Neuronal stem cell (in vitro differentiated cells): ENCODE results near the gene CCDC9.
A peak's percentile ranks its signal among the peaks of the same experiment; 100 is the strongest.
"Not testable (repeated sequence)": the region's sequence is repeated elsewhere in the genome, so short reads cannot be mapped to it uniquely, and the experiment has no call there.

Source experiments
- DNase-seq: peaks from one replicate; pipeline ENCODE4 v3.0.0-alpha.2; 2013; ENCODE audit warnings: low spot score
- H2AFZ ChIP-seq: one replicate; pipeline ENCODE4 v1.6.1; 2013; ENCODE audit warnings: mild to moderate bottlenecking, low read length, inconsistent platforms
- H2AK5ac ChIP-seq: 2 replicates; pipeline ENCODE4 v1.6.1; 2013; ENCODE audit warnings: low read depth, mild to moderate bottlenecking, inconsistent platforms, low read length, moderate library complexity, mixed read lengths
- H2BK120ac ChIP-seq: 2 replicates; pipeline ENCODE4 v1.6.1; 2013; ENCODE audit warnings: low read depth, mild to moderate bottlenecking, inconsistent platforms, low read length, moderate library complexity, mixed read lengths
- H2BK12ac ChIP-seq: one replicate; pipeline ENCODE4 v1.6.1; 2013; ENCODE audit warnings: low read length, inconsistent platforms
- H2BK15ac ChIP-seq: 2 replicates; pipeline ENCODE4 v1.6.1; 2013; ENCODE audit warnings: mild to moderate bottlenecking, low read length, inconsistent platforms, mixed read lengths
- H2BK5ac ChIP-seq: one replicate; pipeline ENCODE4 v1.6.1; 2013; ENCODE audit warnings: inconsistent platforms, mild to moderate bottlenecking, low read length, moderate library complexity
- H3K14ac ChIP-seq: one replicate; pipeline ENCODE4 v1.6.1; 2013; ENCODE audit warnings: low read length, inconsistent platforms
- H3K18ac ChIP-seq: 2 replicates; pipeline ENCODE4 v1.6.1; 2013; ENCODE audit warnings: low read length, inconsistent platforms
- H3K23ac ChIP-seq: 2 replicates; pipeline ENCODE4 v1.6.1; 2013; ENCODE audit warnings: low read depth, mild to moderate bottlenecking, mixed read lengths, low read length, inconsistent platforms; ENCODE audit not compliant: poor library complexity
- H3K27ac ChIP-seq: replicated peaks from 3 replicates; pipeline ENCODE4 v1.5.1; 2013; ENCODE audit warnings: low read length, inconsistent platforms
- H3K27me3 ChIP-seq, 3 experiments: 2 replicates each; pipeline ENCODE4 v1.6.1; 2013; ENCODE audit warnings: low read length in 3 of 3, mild to moderate bottlenecking in 2 of 3, inconsistent platforms in 1 of 3, low read depth in 1 of 3, mixed read lengths in 1 of 3, moderate library complexity in 1 of 3; ENCODE audit not compliant: control insufficient read depth in 3 of 3, insufficient read depth in 3 of 3
- H3K36me3 ChIP-seq, 2 donors: replicated peaks in 1 of 2; 2 replicates each; pipeline ENCODE4 v1.6.1; 2013; ENCODE audit warnings: low read length in 2 of 2; ENCODE audit not compliant: control insufficient read depth in 2 of 2, insufficient read depth in 2 of 2
- H3K4ac ChIP-seq: 2 replicates; pipeline ENCODE4 v1.6.1; 2013; ENCODE audit warnings: inconsistent platforms, mild to moderate bottlenecking, low read length, moderate library complexity
- H3K4me1 ChIP-seq, 2 donors: 1 replicate in 1 of 2; 2 replicates in 1 of 2; pipeline ENCODE4 v1.6.1; 2013; ENCODE audit warnings: low read length in 2 of 2, low read depth in 1 of 2; ENCODE audit not compliant: control insufficient read depth in 2 of 2, insufficient read depth in 1 of 2
- H3K4me2 ChIP-seq: one replicate; pipeline ENCODE4 v1.6.1; 2013; ENCODE audit warnings: mild to moderate bottlenecking, low read length, inconsistent platforms; ENCODE audit not compliant: insufficient read depth, poor library complexity, severe bottlenecking
- H3K4me3 ChIP-seq, 2 donors: 2 replicates each; pipeline ENCODE4 v1.5.1; 2013; ENCODE audit warnings: low read length in 2 of 2, mild to moderate bottlenecking in 2 of 2, inconsistent platforms in 1 of 2, moderate library complexity in 1 of 2
- H3K79me1 ChIP-seq: one replicate; pipeline ENCODE4 v1.6.1; 2013; ENCODE audit warnings: low read depth, mild to moderate bottlenecking, inconsistent platforms, low read length, moderate library complexity
- H3K9ac ChIP-seq: one replicate; pipeline ENCODE4 v1.6.1; 2013; ENCODE audit warnings: mild to moderate bottlenecking, low read depth, low read length, inconsistent platforms; ENCODE audit not compliant: poor library complexity
- H3K9me3 ChIP-seq, 2 donors: replicated peaks in 1 of 2; 2 replicates each; pipeline versions ENCODE3 to v1.6.1; 2013; ENCODE audit warnings: low read length in 2 of 2, mild to moderate bottlenecking in 2 of 2, inconsistent platforms in 1 of 2, low read depth in 1 of 2, mixed read lengths in 1 of 2, moderate library complexity in 1 of 2; ENCODE audit not compliant: control insufficient read depth in 2 of 2, insufficient read depth in 1 of 2
- H4K8ac ChIP-seq: one replicate; pipeline ENCODE4 v1.6.1; 2013; ENCODE audit warnings: low read depth, mild to moderate bottlenecking, inconsistent platforms, low read length, moderate library complexity
- H4K91ac ChIP-seq: one replicate; pipeline ENCODE4 v1.6.1; 2013; ENCODE audit warnings: low read length, low read depth, mild to moderate bottlenecking, inconsistent platforms; ENCODE audit not compliant: poor library complexity
- WGBS, 2 donors: extraction: QIAGEN DNeasy Blood & Tissue Kit; methylation state at CpG; one replicate each; pipeline ENCODE4 v1.1.7; 2013; ENCODE audit warnings: missing lambda C conversion rate in 2 of 2, mixed read lengths in 1 of 2; ENCODE audit not compliant: insufficient read length in 2 of 2, insufficient replicate concordance in 1 of 2; ENCODE audit errors: extremely low coverage in 2 of 2; 5-methylcytosine and 5-hydroxymethylcytosine counted together

CCDC9 gene

DNA sequence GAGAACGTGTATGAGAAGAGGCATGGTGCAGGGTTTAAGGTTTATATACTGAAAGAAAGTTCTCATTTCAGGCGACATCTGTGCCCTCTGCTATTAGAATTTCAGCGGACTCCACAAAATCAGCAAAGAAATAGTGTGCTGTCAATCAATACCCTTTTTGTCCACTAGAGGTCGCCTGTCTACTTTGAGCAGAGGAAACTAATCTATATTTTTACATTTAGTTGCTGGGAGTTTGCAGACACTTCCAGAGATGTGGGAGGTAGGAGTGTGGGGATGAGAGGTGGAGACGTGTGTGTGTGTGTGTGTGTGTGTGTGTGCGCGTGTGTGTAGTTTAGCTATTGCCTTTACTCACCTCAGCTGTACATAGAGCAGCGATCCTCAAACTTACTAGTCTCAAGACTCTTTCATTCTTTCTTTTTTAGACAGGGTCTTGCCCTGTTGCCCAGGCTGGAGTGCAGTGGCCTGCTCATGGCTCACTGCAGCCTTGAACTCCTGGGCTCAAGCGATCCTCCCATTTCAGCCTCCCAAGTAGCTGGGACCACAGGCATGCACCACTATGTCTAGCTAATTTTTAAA is 28.1 kb downstream of the CCDC9 start:
- peaks cover 0 to 12% of the 10 kb centered on the region in 2 donors for H3K9me3 ChIP-seq
- no peak overlapping the region for H3K18ac ChIP-seq
- WGBS, 2 donors = no CpG with 5 or more reads among the region's 9 CpGs
- no peaks in the 10 kb centered on the region for H3K79me1 ChIP-seq
- no peak overlapping the region for H3K4ac ChIP-seq
- no peak overlapping the region for H3K27ac ChIP-seq
- no peak overlapping the region for H3K4me3 ChIP-seq
- no peak overlapping the region for H2BK120ac ChIP-seq
- peaks cover under 1 to 1% of the 10 kb centered on the region in 2 donors for H3K4me1 ChIP-seq
- peak overlapping the region; percentile 3 for H2AK5ac ChIP-seq
- no peak overlapping the region for H3K9ac ChIP-seq
- H2BK12ac ChIP-seq = no peak overlapping the region
- H3K4me2 ChIP-seq = no peak overlapping the region
- H4K91ac ChIP-seq = no peak overlapping the region
- H3K23ac ChIP-seq = no peak overlapping the region
- H3K14ac ChIP-seq = no peak overlapping the region
- H3K27me3 ChIP-seq = no peaks in the 10 kb centered on the region
- H2BK5ac ChIP-seq = no peak overlapping the region
- no peak overlapping the region for H2BK15ac ChIP-seq
- peaks cover 0 to 6% of the 10 kb centered on the region in 2 donors for H3K36me3 ChIP-seq
- peak overlapping the region; percentile 19 for H4K8ac ChIP-seq
- peak overlapping the region; percentile 20 for H2AFZ ChIP-seq
- DNase-seq = peak; percentile 69

DNA sequence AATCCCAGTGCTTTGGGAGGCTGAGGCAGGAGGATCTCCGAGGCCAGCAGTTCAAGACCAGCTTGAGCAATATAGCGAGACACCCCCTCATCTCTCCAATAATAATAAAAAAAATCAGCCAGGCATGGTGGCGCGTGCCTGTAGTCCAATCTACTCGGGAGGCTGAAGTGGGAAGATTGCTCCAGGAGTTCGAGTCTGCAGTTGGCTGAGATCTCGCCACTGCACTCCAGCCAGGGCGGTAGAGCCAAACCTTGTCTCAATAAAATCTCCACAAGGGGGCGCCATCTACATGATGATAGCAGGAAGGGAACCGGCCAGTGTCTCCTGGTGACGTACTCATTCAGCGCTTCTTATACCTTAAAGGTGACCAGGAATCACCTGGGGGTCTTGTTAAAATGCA is 39.7 kb downstream of the CCDC9 start:
- no peak overlapping the region for H2BK12ac ChIP-seq
- no peaks in the 10 kb centered on the region for H3K9me3 ChIP-seq
- no peak overlapping the region for H3K23ac ChIP-seq
- H2BK120ac ChIP-seq = no peak overlapping the region
- WGBS, 2 donors = no CpG with 5 or more reads among the region's 12 CpGs
- H4K8ac ChIP-seq = no peak overlapping the region
- H3K14ac ChIP-seq = no peak overlapping the region
- no peaks in the 10 kb centered on the region for H3K36me3 ChIP-seq
- no peak overlapping the region for H3K4ac ChIP-seq
- H3K79me1 ChIP-seq = no peaks in the 10 kb centered on the region
- H2BK15ac ChIP-seq = no peak overlapping the region
- no peak overlapping the region for H4K91ac ChIP-seq
- no peak overlapping the region for H3K27ac ChIP-seq
- no peak overlapping the region for H3K18ac ChIP-seq
- no peak overlapping the region for H2AK5ac ChIP-seq
- H3K4me3 ChIP-seq = no peak overlapping the region
- DNase-seq = peak; percentile 85
- H2AFZ ChIP-seq = no peak overlapping the region
- no peak overlapping the region for H3K4me2 ChIP-seq
- H2BK5ac ChIP-seq = no peak overlapping the region
- H3K27me3 ChIP-seq = no peaks in the 10 kb centered on the region
- no peak overlapping the region for H3K9ac ChIP-seq
- no peaks in the 10 kb centered on the region for H3K4me1 ChIP-seq

DNA sequence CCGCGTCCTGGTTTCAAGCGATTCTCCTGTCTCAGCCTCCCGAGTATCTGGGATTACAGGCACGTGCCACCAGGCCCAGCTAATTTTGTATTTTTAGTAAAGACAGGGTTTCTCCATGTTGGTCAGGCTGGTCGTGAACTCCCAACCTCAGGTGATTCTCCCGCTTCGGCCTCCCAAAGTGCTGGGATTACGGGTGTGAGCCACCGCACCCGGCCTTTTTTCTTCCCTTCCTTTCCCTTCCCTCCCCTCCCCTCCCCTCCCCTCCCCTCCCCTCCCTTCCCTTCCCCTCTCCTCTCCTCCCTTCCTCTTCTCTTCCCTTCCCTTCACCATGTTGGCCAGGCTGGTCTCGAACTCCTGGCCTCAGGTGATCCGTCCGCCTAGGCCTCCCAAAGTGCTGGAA is 44.5 kb downstream of the CCDC9 start:
- H2BK120ac ChIP-seq, H2BK12ac ChIP-seq, H2AK5ac ChIP-seq, H3K23ac ChIP-seq, H3K4ac ChIP-seq, H3K4me3 ChIP-seq, H3K36me3 ChIP-seq, H3K4me1 ChIP-seq, DNase-seq, H3K18ac ChIP-seq, H3K9ac ChIP-seq, H3K4me2 ChIP-seq, H3K27ac ChIP-seq, H3K79me1 ChIP-seq, H3K14ac ChIP-seq, H3K27me3 ChIP-seq, H4K91ac ChIP-seq, H2BK5ac ChIP-seq, H2BK15ac ChIP-seq, H2AFZ ChIP-seq, H3K9me3 ChIP-seq, H4K8ac ChIP-seq: not testable (repeated sequence)
- WGBS, 2 donors = no CpG with 5 or more reads among the region's 14 CpGs

DNA sequence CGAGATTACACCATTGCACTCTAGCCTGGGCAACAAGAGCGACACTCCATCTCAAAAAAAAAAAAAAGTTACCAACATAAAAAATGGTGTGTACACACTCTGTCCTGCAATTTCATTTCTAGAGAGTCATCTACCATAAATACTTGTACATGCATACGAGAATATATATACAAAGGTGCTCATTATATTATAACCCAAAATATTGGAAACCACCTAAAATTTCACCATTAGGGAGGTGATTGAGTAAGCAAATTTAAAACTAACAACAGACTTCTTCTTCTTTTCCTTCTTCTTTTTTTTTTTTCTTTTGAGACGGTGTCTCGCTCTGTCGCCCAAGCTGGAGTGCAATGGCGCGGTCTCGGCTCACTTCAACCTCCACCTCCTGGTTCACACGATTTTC is 45.9 kb downstream of the CCDC9 start:
- Histone ChIP-seq H2BK15ac (no peak overlapping the region), H2BK120ac (no peak overlapping the region), H3K4me3 (no peak overlapping the region), H2AFZ (no peak overlapping the region), H3K4ac (no peak overlapping the region), H3K27ac (no peak overlapping the region), H3K9me3 (no peaks in the 10 kb centered on the region), H3K4me1 (no peaks in the 10 kb centered on the region), H2BK12ac (no peak overlapping the region), H4K91ac (no peak overlapping the region), H2AK5ac (no peak overlapping the region), H3K27me3 (no peaks in the 10 kb centered on the region), H3K14ac (no peak overlapping the region), H3K36me3 (no peaks in the 10 kb centered on the region), H3K9ac (no peak overlapping the region), H3K79me1 (no peaks in the 10 kb centered on the region), H2BK5ac (no peak overlapping the region), H4K8ac (no peak overlapping the region), H3K18ac (no peak overlapping the region), H3K4me2 (no peak overlapping the region), H3K23ac (no peak overlapping the region)
- WGBS, 2 donors = no CpG with 5 or more reads among the region's 10 CpGs
- DNase-seq = no peak
